Thyroid gland (tissue), 4 donors: ENCODE measurements around the gene ASTL. TPM values are rescaled to one million over a fixed set of nuclear protein-coding genes. Genes with fewer than 3 reads are reported as not detected.

Experiments
- DNase-seq, 2 donors: peaks; one replicate each; pipeline ENCODE4 v3.0.0-alpha.2; 2019
- H3K27ac ChIP-seq, 3 donors: fragments of 200-600 bp; sonication (generic); 1 replicate in 2 of 3; 2 replicates in 1 of 3; pipeline ENCODE4 v1.5.1; 2016 to 2019; ENCODE audit warnings: mild to moderate bottlenecking in 1 of 3, moderate library complexity in 1 of 3
- H3K27me3 ChIP-seq: fragments of 200-600 bp; sonication (generic); one replicate; pipeline ENCODE4 v1.5.1; 2019
- H3K36me3 ChIP-seq, 2 donors: fragments of 200-600 bp; sonication (generic); one replicate each; pipeline ENCODE4 v1.5.1; 2016 to 2019
- H3K4me1 ChIP-seq, 2 donors: fragments of 200-600 bp; sonication (generic); one replicate each; pipeline ENCODE4 v1.5.1; 2017 to 2019
- H3K4me3 ChIP-seq, 3 donors: fragments of 200-600 bp; sonication (generic); replicated peaks in 1 of 3; 1 replicate in 2 of 3; 2 replicates in 1 of 3; pipeline ENCODE4 v1.5.1; 2016; ENCODE audit warnings: mild to moderate bottlenecking in 1 of 3
- H3K9me3 ChIP-seq: fragments of 200-600 bp; sonication (generic); one replicate; pipeline ENCODE4 v1.5.1; 2017
- POLR2A ChIP-seq, 2 donors: fragments of 450-650 bp; IDR thresholded peaks; one replicate each; pipeline ENCODE4 v1.6.1; 2017; ENCODE audit warnings: antibody characterized with exemption in 2 of 2, mild to moderate bottlenecking in 2 of 2, moderate library complexity in 1 of 2
- WGBS, 2 donors: methylation state at CpG; one replicate each; pipeline ENCODE4 v1.1.5; 2017; 5-methylcytosine and 5-hydroxymethylcytosine counted together
- intact Hi-C: fragments of 100-400 bp; cut with DNase I; formaldehyde crosslinking; loops from one replicate; pipeline ENCODE4 v1.15.1; 2023
- total RNA-seq, 4 donors: library from RNA; depleted of rRNA; stranded (reverse); fragments of >200 nt; gene quantifications; one replicate each; pipeline ENCODE4 v1.2.3, GENCODE V29; 2016
- TF ChIP-seq, protein P1 (sequence below), 6 experiments: fragments of 200-600 bp in 3 of 6; fragments of 450-650 bp in 3 of 6; sonication (generic) in 3 of 6; IDR thresholded peaks; one replicate each; pipeline ENCODE4 v1.5.1; 2016 to 2019; ENCODE audit warnings: antibody characterized with exemption in 6 of 6, mild to moderate bottlenecking in 2 of 6, inconsistent platforms in 1 of 6, moderate library complexity in 1 of 6

ASTL gene
- not detected for total RNA-seq

DNA sequence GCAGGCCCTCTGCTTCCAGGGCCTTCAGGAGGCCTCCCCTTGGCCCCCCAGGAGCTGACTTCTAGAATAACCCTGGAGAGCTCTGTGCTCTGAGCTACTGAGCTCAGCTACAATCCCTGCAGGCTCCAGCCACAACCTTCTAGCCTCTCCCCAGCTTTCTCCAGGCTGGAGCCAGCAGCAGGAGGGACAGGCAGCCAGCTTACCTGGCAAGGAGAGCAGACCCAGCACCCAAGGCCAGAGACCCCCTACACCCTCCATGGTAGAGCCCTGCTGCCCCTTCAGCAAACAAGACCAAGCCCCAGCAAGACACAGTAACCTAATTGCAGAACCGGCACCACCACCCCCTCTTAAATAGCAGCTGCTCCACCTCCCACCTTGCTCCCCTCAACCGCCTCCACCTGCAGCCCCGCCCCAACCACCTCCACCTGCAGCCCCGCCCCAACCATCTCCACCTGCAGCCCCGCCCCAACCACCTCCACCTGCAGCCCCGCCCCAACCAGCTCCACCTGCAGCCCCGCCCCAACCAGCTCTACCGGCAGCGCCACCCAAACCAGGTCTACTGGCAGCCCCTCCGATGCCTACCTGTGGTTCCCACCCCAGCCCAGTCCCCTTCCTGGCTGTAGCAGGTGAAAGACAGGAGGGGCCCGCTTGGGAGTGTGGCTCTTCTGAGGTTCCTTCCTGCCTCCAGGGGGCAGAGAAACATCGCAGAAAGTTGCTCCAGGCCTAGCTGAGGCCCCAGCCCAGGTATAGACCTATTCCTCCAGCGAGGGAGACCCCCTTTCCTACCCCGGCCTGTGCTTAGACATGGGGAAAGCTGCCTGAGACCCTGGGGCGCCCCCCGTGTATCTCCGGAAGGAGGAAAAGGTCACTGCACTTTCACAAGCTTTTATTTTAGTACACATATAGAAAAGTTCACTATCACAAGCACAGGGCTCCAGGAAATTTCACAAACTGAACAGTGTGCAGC, at the start of gene ASTL:
Gene ASTL (minus strand): TSS at position 324 of the 967 bp plus-strand sequence. CDS start 66 bp downstream, at position 258.
- 9 to 14% methylated on average over 11 to 13 of the region's 17 CpGs for WGBS, 2 donors
- intact Hi-C loops = loop anchor here (5.0 kb wide), 1 partner anchor 34 kb away; no protein-coding TSS in a partner anchor
- H3K27ac ChIP-seq = no peak within 1 kb of the TSS

GRCh38 chr2:96186562-96186961, 48.3 kb upstream of the ASTL start:
- H3K27ac ChIP-seq = no peak overlapping the region
- WGBS, 2 donors = 90 to 95% methylated on average over 5 of the region's 5 CpGs
- H3K36me3 ChIP-seq = peaks cover 41 to 64% of the 10 kb centered on the region in 2 donors
- no peak overlapping the region for H3K4me3 ChIP-seq
- no peaks in the 10 kb centered on the region for H3K9me3 ChIP-seq
- no peak for TF ChIP-seq POLR2A (IDR thresholded peaks at IDR 0.05)
- TF ChIP-seq, protein P1, sequence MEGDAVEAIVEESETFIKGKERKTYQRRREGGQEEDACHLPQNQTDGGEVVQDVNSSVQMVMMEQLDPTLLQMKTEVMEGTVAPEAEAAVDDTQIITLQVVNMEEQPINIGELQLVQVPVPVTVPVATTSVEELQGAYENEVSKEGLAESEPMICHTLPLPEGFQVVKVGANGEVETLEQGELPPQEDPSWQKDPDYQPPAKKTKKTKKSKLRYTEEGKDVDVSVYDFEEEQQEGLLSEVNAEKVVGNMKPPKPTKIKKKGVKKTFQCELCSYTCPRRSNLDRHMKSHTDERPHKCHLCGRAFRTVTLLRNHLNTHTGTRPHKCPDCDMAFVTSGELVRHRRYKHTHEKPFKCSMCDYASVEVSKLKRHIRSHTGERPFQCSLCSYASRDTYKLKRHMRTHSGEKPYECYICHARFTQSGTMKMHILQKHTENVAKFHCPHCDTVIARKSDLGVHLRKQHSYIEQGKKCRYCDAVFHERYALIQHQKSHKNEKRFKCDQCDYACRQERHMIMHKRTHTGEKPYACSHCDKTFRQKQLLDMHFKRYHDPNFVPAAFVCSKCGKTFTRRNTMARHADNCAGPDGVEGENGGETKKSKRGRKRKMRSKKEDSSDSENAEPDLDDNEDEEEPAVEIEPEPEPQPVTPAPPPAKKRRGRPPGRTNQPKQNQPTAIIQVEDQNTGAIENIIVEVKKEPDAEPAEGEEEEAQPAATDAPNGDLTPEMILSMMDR (IDR thresholded peaks at IDR 0.05) = no peak
- H3K27me3 ChIP-seq = no peaks in the 10 kb centered on the region
- no peak for DNase-seq
- intact Hi-C loops = no loop called here
- H3K4me1 ChIP-seq = no peaks in the 10 kb centered on the region

More for the DNA sequence above, at the start of gene ASTL:
- H3K4me1 ChIP-seq = no peaks in the 10 kb centered on the region
- no peaks in the 10 kb centered on the region for H3K36me3 ChIP-seq
- TF ChIP-seq POLR2A (IDR thresholded peaks at IDR 0.05) = no peak
- TF ChIP-seq, protein P1 (IDR thresholded peaks at IDR 0.05) = peak in 5 of 6 experiments; percentile 26 to 61 (median 53)
- no peak within 1 kb of the TSS for H3K4me3 ChIP-seq
- H3K9me3 ChIP-seq = no peaks in the 10 kb centered on the region
- DNase-seq = peak; percentile 52 to 54
- no peaks in the 10 kb centered on the region for H3K27me3 ChIP-seq

DNA sequence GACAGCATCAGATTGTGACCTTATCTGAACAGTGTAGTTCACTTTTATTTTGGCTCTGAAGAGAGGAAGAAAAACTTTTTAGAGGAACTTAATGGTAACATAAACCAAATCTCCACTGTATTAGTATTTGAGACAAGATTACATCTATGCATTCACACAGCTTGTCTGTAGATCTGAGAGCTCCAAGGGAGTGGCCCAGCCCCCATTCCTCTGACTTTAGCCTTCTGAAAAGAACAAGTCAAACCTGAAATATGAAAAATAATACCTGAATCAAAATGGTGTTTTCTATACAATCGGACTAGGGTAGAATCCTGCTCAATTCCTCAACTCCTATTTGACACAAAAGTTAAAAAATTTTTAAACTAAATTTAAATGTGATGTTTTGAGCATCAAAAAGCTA, 47.2 kb upstream of the ASTL start:
- TF ChIP-seq, protein P1 (IDR thresholded peaks at IDR 0.05) = no peak
- no peak for TF ChIP-seq POLR2A (IDR thresholded peaks at IDR 0.05)
- H3K9me3 ChIP-seq = no peaks in the 10 kb centered on the region
- H3K4me1 ChIP-seq = no peaks in the 10 kb centered on the region
- H3K27ac ChIP-seq = no peak overlapping the region
- WGBS, 2 donors = 93 to 98% methylated on average over 1 of the region's 1 CpG
- peaks cover 30 to 58% of the 10 kb centered on the region in 2 donors for H3K36me3 ChIP-seq
- H3K4me3 ChIP-seq = no peak overlapping the region
- intact Hi-C loops = no loop called here
- H3K27me3 ChIP-seq = no peaks in the 10 kb centered on the region
- DNase-seq = no peak

DNA sequence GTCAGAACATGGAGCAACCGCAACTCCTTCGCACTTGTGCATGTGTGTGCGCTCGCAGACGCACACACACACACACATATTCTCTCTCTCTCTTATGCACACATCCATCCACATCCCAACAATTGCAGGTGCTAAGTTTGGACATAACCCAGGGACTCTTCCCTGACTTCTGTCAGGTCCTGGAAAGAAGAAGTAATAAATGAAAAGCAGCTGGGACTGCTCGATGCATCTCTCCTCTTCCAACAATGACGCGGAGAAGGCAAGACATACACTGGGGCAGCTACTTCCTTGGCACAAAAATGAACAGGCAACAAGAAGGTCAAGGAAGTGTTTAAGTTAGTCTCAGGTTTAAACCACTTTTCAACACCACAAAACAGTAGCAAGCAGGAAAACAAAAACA, 46.7 kb upstream of the ASTL start:
- H3K27ac ChIP-seq = no peak overlapping the region
- no peaks in the 10 kb centered on the region for H3K9me3 ChIP-seq
- H3K4me3 ChIP-seq = no peak overlapping the region
- TF ChIP-seq, protein P1 (IDR thresholded peaks at IDR 0.05) = no peak
- TF ChIP-seq POLR2A (IDR thresholded peaks at IDR 0.05) = no peak
- no peaks in the 10 kb centered on the region for H3K27me3 ChIP-seq
- peaks cover 28 to 53% of the 10 kb centered on the region in 2 donors for H3K36me3 ChIP-seq
- no peaks in the 10 kb centered on the region for H3K4me1 ChIP-seq
- intact Hi-C loops = no loop called here
- no peak for DNase-seq
- WGBS, 2 donors = 89% methylated on average over 8 of the region's 8 CpGs

DNA sequence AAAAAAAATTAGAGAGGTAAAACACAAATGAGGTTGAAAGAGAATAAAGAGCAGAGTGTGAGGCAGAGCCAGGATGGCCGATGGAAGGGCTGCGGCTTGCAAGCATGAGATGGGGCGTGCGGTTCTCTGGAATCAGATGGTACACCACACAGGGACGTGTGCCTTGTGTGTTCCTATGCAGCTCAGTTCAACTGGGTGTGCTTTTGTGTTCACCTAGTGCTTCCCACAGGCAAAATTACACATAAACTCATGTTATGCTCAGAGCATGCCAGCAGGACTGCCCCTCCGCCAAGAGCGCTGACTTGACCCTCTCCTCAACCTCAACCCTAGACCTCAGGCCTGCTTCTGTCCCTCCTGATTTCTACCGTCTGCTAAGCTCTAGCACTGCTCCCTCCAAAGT, 45.9 kb upstream of the ASTL start:
- H3K4me1 ChIP-seq = no peaks in the 10 kb centered on the region
- 92 to 93% methylated on average over 8 of the region's 8 CpGs for WGBS, 2 donors
- H3K4me3 ChIP-seq = no peak overlapping the region
- DNase-seq = no peak
- peaks cover 25 to 45% of the 10 kb centered on the region in 2 donors for H3K36me3 ChIP-seq
- no peak overlapping the region for H3K27ac ChIP-seq
- no peaks in the 10 kb centered on the region for H3K27me3 ChIP-seq
- TF ChIP-seq, protein P1 (IDR thresholded peaks at IDR 0.05) = no peak
- no peak for TF ChIP-seq POLR2A (IDR thresholded peaks at IDR 0.05)
- H3K9me3 ChIP-seq = no peaks in the 10 kb centered on the region
- intact Hi-C loops = no loop called here
